Lung (tissue), 12 donors: ENCODE results near the gene SPECC1L. TPM values are rescaled to one million over a fixed set of nuclear protein-coding genes. Genes with fewer than 3 reads are reported as not detected.

ENCODE experiments used
- ATAC-seq: fragments of 200-7000 bp; cut with Tn5 transposase; one replicate; pipeline ENCODE4 v1.9.1; 2020; ENCODE audit warnings: moderate number of reproducible peaks; ENCODE audit not compliant: insufficient read depth, low FRiP score
- DNase-seq, 3 donors: peaks; one replicate each; pipeline ENCODE4 v3.0.0-alpha.2; 2013 to 2017
- H3K27ac ChIP-seq, 2 donors: one replicate each; pipeline ENCODE4 v1.5.1; 2013; ENCODE audit warnings: mild to moderate bottlenecking in 2 of 2, moderate library complexity in 2 of 2, control low read depth in 1 of 2, inconsistent platforms in 1 of 2, low read depth in 1 of 2, low read length in 1 of 2
- H3K27me3 ChIP-seq, 3 donors: one replicate each; pipeline ENCODE4 v1.5.1; 2013; ENCODE audit warnings: low read length in 2 of 3; ENCODE audit not compliant: control insufficient read depth in 3 of 3, insufficient read depth in 3 of 3
- H3K36me3 ChIP-seq, 4 donors: one replicate each; pipeline ENCODE4 v1.5.1; 2013; ENCODE audit warnings: low read length in 4 of 4, mild to moderate bottlenecking in 1 of 4, moderate library complexity in 1 of 4; ENCODE audit not compliant: control insufficient read depth in 4 of 4, insufficient read depth in 4 of 4
- H3K4me1 ChIP-seq, 5 donors: one replicate each; pipeline ENCODE4 v1.5.1; 2013; ENCODE audit warnings: low read length in 5 of 5, mild to moderate bottlenecking in 2 of 5, moderate library complexity in 1 of 5; ENCODE audit not compliant: control insufficient read depth in 5 of 5, insufficient read depth in 5 of 5
- H3K4me3 ChIP-seq: one replicate; pipeline ENCODE4 v1.5.1; 2013; ENCODE audit warnings: mild to moderate bottlenecking, control low read depth, moderate library complexity
- H3K9ac ChIP-seq, 2 donors: one replicate each; pipeline ENCODE4 v1.5.1; 2013; ENCODE audit warnings: low read length in 2 of 2, control low read depth in 1 of 2; ENCODE audit not compliant: insufficient read depth in 1 of 2
- H3K9me3 ChIP-seq, 4 donors: one replicate each; pipeline ENCODE4 v1.5.1; 2013; ENCODE audit warnings: low read length in 3 of 4, mild to moderate bottlenecking in 1 of 4, moderate library complexity in 1 of 4; ENCODE audit not compliant: control insufficient read depth in 4 of 4, insufficient read depth in 3 of 4
- WGBS, 2 donors: extraction: QIAGEN DNeasy Blood & Tissue Kit; methylation state at CpG; one replicate each; pipeline ENCODE4 v1.1.7; 2013; 5-methylcytosine and 5-hydroxymethylcytosine counted together
- polyA plus RNA-seq, 2 donors: library from polyadenylated mRNA; stranded (reverse); fragments of 200-250 nt; gene quantifications; one replicate each; pipeline ENCODE4 v1.2.1, GENCODE V29; 2013
- total RNA-seq, 2 donors: library from RNA; depleted of rRNA in 1 of 2; stranded (reverse); fragments of >200 nt in 1 of 2; gene quantifications; one replicate each; pipeline ENCODE4 v1.2.1, GENCODE V29; 2014 to 2021
- TF ChIP-seq, protein P1 (sequence below): IDR thresholded peaks from 2 replicates; pipeline ENCODE4 v1.5.1; 2012; ENCODE audit warnings: mild to moderate bottlenecking; ENCODE audit errors: control extremely low read depth, extremely low read depth
- donor health status: control.
- donor health status: control.
- donor health status: Bipolar disorder and iron deficiency.
- donor health status: healthy.
- donor health status: DM: yes; HTN: yes; CAD: no.

The SPECC1L gene
- total and polyA plus RNA-seq, 4 donors, result 10.4 to 83.9 (median 37.8) TPM

DNA sequence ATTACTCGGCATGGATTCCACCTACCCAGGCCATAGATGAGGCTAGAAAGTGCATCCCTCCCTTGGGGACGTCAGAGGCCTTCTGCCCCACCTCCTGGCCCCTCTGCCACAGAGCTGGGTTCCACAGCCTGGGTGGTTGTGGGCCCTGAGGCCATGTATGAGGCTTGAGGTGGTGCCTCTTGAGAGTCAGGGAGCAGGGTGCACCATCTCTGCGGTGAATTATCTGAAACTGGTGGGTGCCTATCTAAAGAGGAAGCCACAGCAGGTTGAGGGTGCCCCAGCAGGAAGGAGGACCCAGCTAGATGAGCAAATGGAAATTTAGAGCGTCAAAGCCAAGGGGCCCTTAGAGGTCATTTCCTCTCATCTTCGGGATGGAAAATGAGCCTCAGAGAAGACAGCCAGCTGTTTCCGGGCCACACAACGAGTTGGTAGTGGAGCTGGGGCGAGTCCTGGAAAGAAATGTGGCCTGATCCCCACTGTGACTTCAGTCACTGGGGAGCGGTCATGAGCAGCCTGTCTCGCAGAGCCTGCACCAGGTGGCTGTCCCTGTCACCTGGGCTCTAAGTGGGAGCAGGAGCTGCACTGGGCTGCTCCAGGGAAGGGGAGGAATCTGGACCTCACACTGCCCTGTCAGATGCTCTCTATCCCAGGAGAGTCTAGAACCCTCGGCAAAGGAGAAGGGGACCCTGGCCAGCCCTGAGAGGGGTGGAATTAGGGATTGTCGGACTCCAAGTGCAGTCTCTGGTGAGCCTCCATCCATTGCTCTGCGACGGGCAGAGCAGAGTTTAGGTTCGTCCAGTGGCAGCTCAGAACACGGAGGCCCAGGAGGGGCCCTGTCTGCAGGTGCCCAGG, 164.1 kb downstream of the SPECC1L start:
- H3K9ac ChIP-seq, result peak overlapping the region in 1 of 2 donors; percentile 7

DNA sequence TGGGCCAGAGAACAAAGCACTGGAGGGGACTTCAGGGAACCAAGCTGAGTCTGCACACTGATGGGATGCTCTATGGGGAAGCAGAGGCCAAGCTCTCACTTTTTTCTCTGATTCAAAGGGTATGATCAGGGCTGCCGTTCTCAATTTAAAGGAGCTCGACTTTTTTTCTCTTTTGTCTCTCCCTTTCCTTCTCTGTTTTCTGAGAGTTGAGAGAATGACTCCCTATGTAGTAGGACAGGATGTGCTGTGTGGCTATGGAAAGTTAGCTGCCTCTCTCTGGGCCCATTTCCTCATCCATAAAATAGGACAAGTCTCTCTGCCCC, 164.7 kb downstream of the SPECC1L start:
- H3K9ac ChIP-seq, result peak overlapping the region in 1 of 2 donors; percentile 7
- 87 to 90% methylated on average over 2 of the region's 2 CpGs for WGBS, 2 donors
- no peaks in the 10 kb centered on the region for H3K9me3 ChIP-seq
- ATAC-seq (no peak), DNase-seq (no peak)
- peaks cover 0 to 43% (median 37%) of the 10 kb centered on the region in 5 donors for H3K4me1 ChIP-seq
- H3K36me3 ChIP-seq, result peaks cover 0 to 3% (median 0%) of the 10 kb centered on the region in 4 donors
- no peak overlapping the region for H3K4me3 ChIP-seq
- H3K27ac ChIP-seq, result peak overlapping the region in 1 of 2 donors; percentile 89
- H3K27me3 ChIP-seq, result no peaks in the 10 kb centered on the region
- TF ChIP-seq, protein P1, sequence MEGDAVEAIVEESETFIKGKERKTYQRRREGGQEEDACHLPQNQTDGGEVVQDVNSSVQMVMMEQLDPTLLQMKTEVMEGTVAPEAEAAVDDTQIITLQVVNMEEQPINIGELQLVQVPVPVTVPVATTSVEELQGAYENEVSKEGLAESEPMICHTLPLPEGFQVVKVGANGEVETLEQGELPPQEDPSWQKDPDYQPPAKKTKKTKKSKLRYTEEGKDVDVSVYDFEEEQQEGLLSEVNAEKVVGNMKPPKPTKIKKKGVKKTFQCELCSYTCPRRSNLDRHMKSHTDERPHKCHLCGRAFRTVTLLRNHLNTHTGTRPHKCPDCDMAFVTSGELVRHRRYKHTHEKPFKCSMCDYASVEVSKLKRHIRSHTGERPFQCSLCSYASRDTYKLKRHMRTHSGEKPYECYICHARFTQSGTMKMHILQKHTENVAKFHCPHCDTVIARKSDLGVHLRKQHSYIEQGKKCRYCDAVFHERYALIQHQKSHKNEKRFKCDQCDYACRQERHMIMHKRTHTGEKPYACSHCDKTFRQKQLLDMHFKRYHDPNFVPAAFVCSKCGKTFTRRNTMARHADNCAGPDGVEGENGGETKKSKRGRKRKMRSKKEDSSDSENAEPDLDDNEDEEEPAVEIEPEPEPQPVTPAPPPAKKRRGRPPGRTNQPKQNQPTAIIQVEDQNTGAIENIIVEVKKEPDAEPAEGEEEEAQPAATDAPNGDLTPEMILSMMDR, result no peak

More for the DNA sequence above, 164.1 kb downstream of the SPECC1L start:
- H3K27me3 ChIP-seq, result no peaks in the 10 kb centered on the region
- TF ChIP-seq, protein P1, result no peak
- peak overlapping the region in 1 of 2 donors; percentile 89 for H3K27ac ChIP-seq
- peaks cover 0 to 3% (median 0%) of the 10 kb centered on the region in 4 donors for H3K36me3 ChIP-seq
- no peaks in the 10 kb centered on the region for H3K9me3 ChIP-seq
- H3K4me3 ChIP-seq, result no peak overlapping the region
- 46 to 56% methylated on average over 16 of the region's 16 CpGs for WGBS, 2 donors
- ATAC-seq (peak; percentile 14), DNase-seq (peak; percentile 83 to 95 (median 94))
- H3K4me1 ChIP-seq, result peaks cover 0 to 48% (median 36%) of the 10 kb centered on the region in 5 donors

DNA sequence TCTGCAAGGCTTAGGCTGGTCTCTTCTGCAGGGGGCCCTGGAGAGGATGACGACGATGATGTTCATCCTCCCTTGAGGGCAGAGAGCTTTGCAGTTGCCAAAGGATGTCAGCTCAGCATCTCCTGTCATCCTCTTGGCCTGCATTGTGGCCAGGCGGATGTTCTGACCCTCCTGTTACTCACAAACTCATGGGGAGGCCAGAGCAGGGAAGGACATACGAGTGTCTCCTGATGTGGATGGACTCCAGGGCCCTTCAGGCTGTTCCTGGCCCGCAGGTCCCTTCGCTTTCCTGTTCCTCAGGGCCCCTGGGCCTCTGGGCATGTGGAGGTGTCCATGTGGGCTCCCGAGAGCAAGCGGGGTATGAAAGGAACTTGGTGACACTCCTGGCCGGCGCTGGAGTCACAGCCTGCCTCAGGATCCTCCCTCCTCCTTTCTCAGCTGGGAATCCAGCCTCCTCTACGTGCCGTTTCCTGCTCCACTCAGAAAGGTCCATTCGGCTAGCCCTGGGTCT, 165.3 kb downstream of the SPECC1L start:
- peaks cover 0 to 43% (median 40%) of the 10 kb centered on the region in 5 donors for H3K4me1 ChIP-seq
- no peak overlapping the region for H3K9ac ChIP-seq
- DNase-seq (peak in 1 of 3 donors; percentile 56), ATAC-seq (no peak)
- TF ChIP-seq, protein P1, result no peak
- no peaks in the 10 kb centered on the region for H3K9me3 ChIP-seq
- peak overlapping the region; percentile 26 to 37 for H3K27ac ChIP-seq
- no peak overlapping the region for H3K4me3 ChIP-seq
- H3K36me3 ChIP-seq, result peaks cover 0 to 3% (median under 1%) of the 10 kb centered on the region in 4 donors
- H3K27me3 ChIP-seq, result no peaks in the 10 kb centered on the region
- WGBS, 2 donors, result 83 to 90% methylated on average over 13 of the region's 13 CpGs
